Cardiac muscle cell (in vitro differentiated cells and primary cell): ENCODE measurements around the gene TMEM43. TPM values are rescaled to one million over a fixed set of nuclear protein-coding genes. Genes with fewer than 3 reads are reported as not detected.
A peak's percentile ranks its signal among the peaks of the same experiment; 100 is the strongest.

ENCODE experiments used
- DNase-seq, 2 donors: peaks; one replicate each; pipeline versions ENCODE4 v3.0.0 to v3.0.0-alpha.2; 2010 to 2017; ENCODE audit warnings: low read depth in 1 of 2, low spot score in 1 of 2
- H3K27ac ChIP-seq: fragments of 200-600 bp; sonication (generic); 2 replicates; pipeline ENCODE4 v1.5.1; 2016
- H3K27me3 ChIP-seq: fragments of 200-600 bp; sonication (generic); 2 replicates; pipeline ENCODE4 v1.6.0; 2016; ENCODE audit warnings: control low read depth
- H3K36me3 ChIP-seq: fragments of 200-600 bp; sonication (generic); 2 replicates; pipeline ENCODE4 v1.5.1; 2016; ENCODE audit warnings: control low read depth
- H3K4me1 ChIP-seq: fragments of 200-600 bp; sonication (generic); 2 replicates; pipeline ENCODE4 v1.8.1; 2017; ENCODE audit warnings: low read depth, mild to moderate bottlenecking, mixed run types
- H3K4me3 ChIP-seq: fragments of 200-600 bp; sonication (generic); 2 replicates; pipeline ENCODE4 v1.5.1; 2016; ENCODE audit warnings: mild to moderate bottlenecking
- H3K9me3 ChIP-seq: fragments of 200-600 bp; sonication (generic); 2 replicates; pipeline ENCODE4 v1.5.1; 2017; ENCODE audit warnings: low read depth, mild to moderate bottlenecking, control low read depth
- polyA plus RNA-seq: library from polyadenylated mRNA; unstranded; fragments of >200 nt; fragmentation: Nextera tagmentation; extraction: Ambion mirVana; gene quantifications from 2 replicates; pipeline ENCODE4 v1.2.1, GENCODE V29; 2016
- total RNA-seq: library from RNA; depleted of rRNA; stranded (reverse); fragments of >200 nt; gene quantifications from 2 replicates; pipeline ENCODE4 v1.2.3, GENCODE V29; 2016
- TF ChIP-seq, protein P1 (sequence below): IDR thresholded peaks from 2 replicates; pipeline ENCODE4 v1.5.1; 2012; ENCODE audit warnings: low read depth, mild to moderate bottlenecking, low read length

Gene TMEM43
- total and polyA plus RNA-seq, 2 experiments from 2014 or later, result 21.5 to 27.4 TPM

DNA sequence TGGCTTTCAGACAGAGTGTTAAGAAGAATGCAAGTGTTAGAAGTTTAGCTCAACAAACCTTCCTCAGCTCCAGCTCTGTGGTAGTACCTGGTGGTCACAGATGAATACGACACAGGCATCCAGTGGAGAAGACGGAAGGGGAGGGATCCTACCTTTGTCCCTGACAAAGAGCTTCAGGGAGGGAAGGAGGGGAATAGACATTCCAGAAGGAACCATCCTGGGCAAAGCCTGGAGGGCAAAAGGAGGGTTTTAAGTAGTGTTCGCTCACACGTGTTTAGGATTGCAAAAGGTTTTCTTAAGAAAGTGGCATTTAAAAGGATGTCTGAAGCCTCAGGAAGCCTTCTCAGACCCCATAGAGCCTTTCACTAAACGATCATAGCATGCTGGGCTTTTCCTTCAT, 3.0 kb upstream of the TMEM43 start:
- DNase-seq, result no peak
- Histone ChIP-seq H3K27me3 (no peaks in the 10 kb centered on the region), H3K36me3 (no peaks in the 10 kb centered on the region), H3K27ac (no peak overlapping the region), H3K4me1 (peaks cover 6% of the 10 kb centered on the region), H3K4me3 (no peak overlapping the region), H3K9me3 (no peaks in the 10 kb centered on the region)
- TF ChIP-seq, protein P1, sequence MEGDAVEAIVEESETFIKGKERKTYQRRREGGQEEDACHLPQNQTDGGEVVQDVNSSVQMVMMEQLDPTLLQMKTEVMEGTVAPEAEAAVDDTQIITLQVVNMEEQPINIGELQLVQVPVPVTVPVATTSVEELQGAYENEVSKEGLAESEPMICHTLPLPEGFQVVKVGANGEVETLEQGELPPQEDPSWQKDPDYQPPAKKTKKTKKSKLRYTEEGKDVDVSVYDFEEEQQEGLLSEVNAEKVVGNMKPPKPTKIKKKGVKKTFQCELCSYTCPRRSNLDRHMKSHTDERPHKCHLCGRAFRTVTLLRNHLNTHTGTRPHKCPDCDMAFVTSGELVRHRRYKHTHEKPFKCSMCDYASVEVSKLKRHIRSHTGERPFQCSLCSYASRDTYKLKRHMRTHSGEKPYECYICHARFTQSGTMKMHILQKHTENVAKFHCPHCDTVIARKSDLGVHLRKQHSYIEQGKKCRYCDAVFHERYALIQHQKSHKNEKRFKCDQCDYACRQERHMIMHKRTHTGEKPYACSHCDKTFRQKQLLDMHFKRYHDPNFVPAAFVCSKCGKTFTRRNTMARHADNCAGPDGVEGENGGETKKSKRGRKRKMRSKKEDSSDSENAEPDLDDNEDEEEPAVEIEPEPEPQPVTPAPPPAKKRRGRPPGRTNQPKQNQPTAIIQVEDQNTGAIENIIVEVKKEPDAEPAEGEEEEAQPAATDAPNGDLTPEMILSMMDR, result no peak

DNA sequence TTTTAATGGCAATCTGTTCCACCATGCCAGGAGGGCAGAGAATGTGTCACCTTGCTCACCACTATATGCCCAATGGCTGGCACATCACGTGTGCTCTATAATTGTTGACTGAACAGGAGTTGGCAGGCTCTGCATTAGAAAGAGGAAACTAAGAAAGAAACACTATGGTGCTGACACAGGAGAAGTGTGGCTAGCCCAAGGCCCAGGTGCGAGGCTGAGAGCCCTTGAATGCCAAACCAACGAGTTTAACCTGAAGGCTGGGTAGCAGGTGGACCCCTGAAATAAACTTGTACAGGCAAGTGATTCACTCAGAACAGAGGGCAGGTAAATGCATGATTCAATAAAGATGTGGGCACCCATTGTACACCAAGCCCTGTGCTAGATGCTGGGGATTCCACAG, 2.6 kb upstream of the TMEM43 start:
- no peaks in the 10 kb centered on the region for H3K9me3 ChIP-seq
- no peaks in the 10 kb centered on the region for H3K27me3 ChIP-seq
- H3K36me3 ChIP-seq, result no peaks in the 10 kb centered on the region
- H3K4me3 ChIP-seq, result no peak overlapping the region
- TF ChIP-seq, protein P1, result no peak
- H3K4me1 ChIP-seq, result peaks cover 6% of the 10 kb centered on the region
- no peak for DNase-seq
- H3K27ac ChIP-seq, result no peak overlapping the region

DNA sequence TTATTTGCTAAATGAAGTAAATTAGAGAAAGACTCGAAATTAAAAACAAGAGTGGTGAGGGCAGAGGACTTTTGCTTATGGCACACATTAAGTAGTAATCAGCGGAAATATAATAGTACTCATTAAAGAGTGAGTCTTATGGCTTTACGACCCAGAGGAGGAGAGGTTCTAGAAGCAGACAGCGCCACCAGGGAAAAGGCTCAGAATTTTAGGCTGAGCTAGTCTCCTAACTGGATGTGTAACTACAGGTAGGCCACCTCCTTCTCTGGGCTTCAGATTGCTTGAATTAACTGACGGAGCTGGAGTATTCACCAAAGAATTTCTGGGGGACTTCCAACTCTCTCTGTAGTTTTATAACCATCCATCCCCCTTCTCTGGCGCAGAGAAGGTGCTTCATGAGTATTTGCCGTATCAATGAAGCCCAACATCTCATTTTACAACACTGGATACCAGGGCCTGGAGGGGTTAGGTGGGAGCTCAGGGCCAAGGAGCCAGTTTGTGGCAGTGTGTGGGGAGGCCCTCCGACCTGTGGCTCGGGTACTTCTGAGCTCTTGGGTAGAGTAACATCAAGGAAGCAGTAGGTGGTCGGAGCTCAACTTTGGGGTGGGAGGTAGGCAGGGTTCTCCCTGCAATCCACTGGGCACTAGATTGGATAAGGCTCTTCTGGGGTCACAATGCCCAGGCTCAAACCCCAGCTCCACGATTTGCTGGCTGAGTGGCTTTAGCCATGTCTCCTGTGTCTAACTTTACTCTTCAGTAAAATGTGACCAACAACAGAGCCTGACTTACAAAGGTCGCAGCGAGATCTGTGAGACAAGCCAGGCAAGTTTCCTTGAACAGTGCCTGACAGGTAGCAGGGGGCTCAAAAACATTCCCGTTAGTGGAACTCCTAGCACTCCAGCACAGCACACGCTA, 1.3 kb upstream of the TMEM43 start:
- Histone ChIP-seq H3K27me3 (no peaks in the 10 kb centered on the region), H3K4me1 (peaks cover 6% of the 10 kb centered on the region), H3K9me3 (no peaks in the 10 kb centered on the region), H3K4me3 (peak overlapping the region; percentile 97), H3K36me3 (no peaks in the 10 kb centered on the region), H3K27ac (peak overlapping the region; percentile 84)
- TF ChIP-seq, protein P1, result no peak
- DNase-seq, result no peak

DNA sequence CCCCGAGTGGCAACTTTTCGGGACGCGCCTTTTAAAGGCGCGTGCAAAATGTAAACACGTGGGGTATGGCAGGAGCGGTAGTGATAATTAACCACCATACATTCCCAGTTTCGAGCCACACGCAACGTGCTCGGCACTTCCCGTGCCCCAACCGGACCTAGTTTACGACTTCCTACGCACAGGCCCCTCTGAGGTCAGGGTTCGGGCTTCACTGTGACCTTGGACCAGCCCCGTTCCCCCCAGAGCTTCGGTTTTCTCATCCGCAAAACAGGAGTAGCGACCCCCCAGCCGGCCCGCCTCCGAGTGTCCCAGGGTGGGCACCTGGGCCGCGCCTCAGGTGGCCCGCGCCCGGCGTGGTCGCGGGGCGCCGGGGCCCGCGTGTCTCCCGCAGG, 633 bp upstream of the TMEM43 start:
- DNase-seq, result peak; percentile 66 to 68
- Histone ChIP-seq H3K36me3 (peaks cover 2% of the 10 kb centered on the region), H3K27ac (peak overlapping the region; percentile 84)

DNA sequence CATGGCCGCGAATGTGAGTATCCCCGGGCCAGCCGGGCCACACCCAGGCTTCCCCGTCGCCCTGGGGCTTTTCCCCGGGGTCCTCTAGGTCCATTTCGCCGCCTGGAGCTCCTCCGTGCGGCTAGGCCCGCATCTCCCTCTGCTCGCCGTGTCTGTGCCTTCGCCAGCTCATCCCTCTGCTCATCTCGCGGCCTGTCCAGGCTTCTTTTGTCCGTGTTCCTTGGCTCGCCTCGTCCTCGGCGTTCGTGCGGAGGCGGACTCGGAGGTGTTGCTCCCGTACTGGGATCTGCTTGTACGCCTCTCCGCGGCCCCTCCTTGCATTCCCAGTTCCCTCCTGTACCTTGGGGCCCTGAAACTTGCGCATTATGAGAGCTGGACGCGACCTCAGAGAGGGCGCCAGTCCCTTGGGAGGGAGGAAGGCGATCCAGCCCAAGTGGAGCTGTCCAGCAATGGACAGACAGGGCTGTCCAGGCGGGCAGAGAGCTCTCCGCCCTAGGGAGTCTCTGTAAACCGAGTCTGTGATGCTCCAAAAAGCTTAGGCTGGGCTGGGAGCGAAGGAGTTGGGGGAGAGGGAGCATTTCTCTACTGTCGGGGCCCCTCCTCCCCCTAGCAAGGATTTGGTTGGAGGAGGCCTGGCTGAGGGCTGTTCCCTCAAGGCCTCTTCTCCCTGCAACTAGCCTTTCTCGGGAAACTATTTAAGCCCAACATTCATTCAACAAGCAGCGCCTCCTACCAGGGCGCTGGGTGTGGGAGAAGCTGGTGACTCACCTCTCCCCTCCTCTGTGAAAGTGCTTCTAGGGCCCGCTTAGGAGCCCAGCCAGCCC, 553 bp downstream of the TMEM43 start:
- H3K4me3 ChIP-seq, result peak overlapping the region; percentile 97
- H3K9me3 ChIP-seq, result no peaks in the 10 kb centered on the region
- TF ChIP-seq, protein P1, result peak; percentile 18
- no peaks in the 10 kb centered on the region for H3K27me3 ChIP-seq
- peaks cover 9% of the 10 kb centered on the region for H3K36me3 ChIP-seq
- H3K4me1 ChIP-seq, result peaks cover 6% of the 10 kb centered on the region
- DNase-seq, result peak; percentile 88 to 95
- H3K27ac ChIP-seq, result peak overlapping the region; percentile 83

More for the DNA sequence above, 633 bp upstream of the TMEM43 start:
- TF ChIP-seq, protein P1, result no peak
- Histone ChIP-seq H3K9me3 (no peaks in the 10 kb centered on the region), H3K27me3 (no peaks in the 10 kb centered on the region), H3K4me3 (peak overlapping the region; percentile 97), H3K4me1 (peaks cover 6% of the 10 kb centered on the region)
